22Rv1 (cell line): Measurements from ENCODE around the gene THAP8.
A peak's percentile ranks its signal among the peaks of the same experiment; 100 is the strongest.

Experiments
- H3K27ac ChIP-seq: fragments of 450-650 bp; 2 replicates; pipeline ENCODE4 v1.5.1; 2017
- ZFX ChIP-seq: fragments of 450-650 bp; IDR thresholded peaks from 2 replicates; pipeline ENCODE4 v1.6.1; 2017; ENCODE audit warnings: antibody characterized with exemption, borderline replicate concordance
- TF ChIP-seq, protein P1 (sequence below): fragments of 450-650 bp; IDR thresholded peaks from 2 replicates; pipeline ENCODE4 v1.5.1; 2017; ENCODE audit warnings: mild to moderate bottlenecking

The THAP8 gene

DNA sequence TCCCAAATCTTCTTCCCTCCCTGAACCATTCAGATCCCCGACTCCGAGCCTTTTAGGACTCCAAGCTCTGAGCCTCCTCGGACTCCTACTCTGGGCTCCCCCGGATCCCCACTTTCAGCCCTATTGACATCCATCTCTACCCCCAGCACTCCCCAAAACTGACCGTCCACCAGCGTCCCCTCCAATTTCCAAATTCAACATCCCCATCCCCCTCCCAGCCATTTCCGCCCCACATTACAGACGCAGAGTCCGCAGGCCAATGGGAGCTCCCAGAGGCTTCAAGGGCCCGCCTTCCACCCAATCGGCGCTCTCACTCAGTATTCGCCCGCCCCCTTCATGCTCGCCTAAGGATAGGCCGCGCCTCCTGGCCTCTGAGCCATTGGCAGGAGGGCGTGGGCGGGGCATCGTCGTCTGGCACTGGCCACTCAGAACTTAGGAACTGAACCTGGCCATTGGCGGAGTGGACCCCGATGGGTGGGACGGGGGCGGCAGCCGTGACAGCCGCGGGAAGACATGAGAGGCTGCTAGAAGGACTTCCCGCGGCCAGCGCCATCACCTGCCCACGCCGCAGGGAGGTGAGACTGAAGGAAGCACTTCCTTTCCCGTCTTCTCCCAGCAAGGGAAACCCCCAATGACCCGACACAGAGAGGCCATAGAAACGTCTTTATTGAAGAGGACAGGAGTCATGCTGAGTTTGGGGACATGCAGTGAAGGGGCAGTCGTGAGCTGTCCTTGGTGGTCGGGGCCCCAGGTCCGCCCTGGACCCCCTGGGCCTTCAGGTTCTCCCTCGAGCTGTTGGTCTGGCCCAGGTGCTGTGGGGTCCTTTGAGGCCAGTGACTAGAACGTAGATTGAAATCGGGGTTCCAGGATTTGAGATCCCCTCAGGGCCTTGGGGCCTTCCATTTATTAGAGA, 39.8 kb downstream of the THAP8 start, which contains the start of gene ALKBH6:
Gene ALKBH6, minus strand, starts transcription at position 202 of the 913 bp plus-strand sequence. CDS start 816 bp downstream, outside the sequence.
- no peak for TF ChIP-seq ZFX
- TF ChIP-seq, protein P1, sequence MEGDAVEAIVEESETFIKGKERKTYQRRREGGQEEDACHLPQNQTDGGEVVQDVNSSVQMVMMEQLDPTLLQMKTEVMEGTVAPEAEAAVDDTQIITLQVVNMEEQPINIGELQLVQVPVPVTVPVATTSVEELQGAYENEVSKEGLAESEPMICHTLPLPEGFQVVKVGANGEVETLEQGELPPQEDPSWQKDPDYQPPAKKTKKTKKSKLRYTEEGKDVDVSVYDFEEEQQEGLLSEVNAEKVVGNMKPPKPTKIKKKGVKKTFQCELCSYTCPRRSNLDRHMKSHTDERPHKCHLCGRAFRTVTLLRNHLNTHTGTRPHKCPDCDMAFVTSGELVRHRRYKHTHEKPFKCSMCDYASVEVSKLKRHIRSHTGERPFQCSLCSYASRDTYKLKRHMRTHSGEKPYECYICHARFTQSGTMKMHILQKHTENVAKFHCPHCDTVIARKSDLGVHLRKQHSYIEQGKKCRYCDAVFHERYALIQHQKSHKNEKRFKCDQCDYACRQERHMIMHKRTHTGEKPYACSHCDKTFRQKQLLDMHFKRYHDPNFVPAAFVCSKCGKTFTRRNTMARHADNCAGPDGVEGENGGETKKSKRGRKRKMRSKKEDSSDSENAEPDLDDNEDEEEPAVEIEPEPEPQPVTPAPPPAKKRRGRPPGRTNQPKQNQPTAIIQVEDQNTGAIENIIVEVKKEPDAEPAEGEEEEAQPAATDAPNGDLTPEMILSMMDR: peak; percentile 15; the same call in 1 of the 2 replicates
- peak within 1 kb of the TSS; percentile 67 for H3K27ac ChIP-seq

DNA sequence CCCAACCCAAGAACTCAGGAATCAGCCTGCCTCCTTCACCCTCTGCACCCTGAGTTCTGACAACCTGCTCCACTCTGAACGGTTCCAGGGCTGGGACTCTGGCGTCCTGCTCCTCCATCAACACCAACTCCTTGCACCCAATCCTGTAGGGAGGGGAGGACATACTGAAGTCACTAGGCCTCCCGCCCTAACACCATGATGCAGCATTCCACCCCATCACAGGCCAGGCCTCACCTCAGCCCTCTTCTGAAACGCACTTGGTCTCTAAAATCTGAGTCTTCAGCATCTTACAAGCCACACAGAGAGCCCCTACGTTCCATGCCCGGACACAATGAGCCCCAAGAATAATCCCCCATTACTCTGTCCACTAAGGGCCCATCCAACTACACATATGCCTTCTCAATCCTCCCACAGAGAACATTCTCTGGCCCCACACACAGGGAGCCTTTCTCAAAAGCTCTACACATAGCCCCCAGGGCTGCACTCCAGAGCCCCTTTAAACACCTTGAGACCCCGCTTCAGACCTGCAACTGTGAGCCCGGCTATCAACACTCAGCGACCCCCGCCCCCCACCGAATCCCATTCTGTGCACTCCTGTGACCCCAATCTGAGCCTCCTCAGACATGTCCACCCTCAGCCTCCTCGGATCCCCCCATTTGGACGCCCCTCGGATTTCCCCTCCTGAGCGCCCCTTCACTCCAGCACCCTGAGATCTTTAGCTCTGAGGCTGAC, 40.6 kb downstream of the THAP8 start:
- TF ChIP-seq, protein P1: no peak
- TF ChIP-seq ZFX: no peak
- H3K27ac ChIP-seq: peak overlapping the region; percentile 67

GRCh38 chr19:36010402-36010801, 43.7 kb downstream of the THAP8 start:
- H3K27ac ChIP-seq: peak overlapping the region; percentile 67; the same call in 1 of the 2 replicates
- no peak for TF ChIP-seq ZFX
- TF ChIP-seq, protein P1: no peak

- TF ChIP-seq ZFX: no peak
- TF ChIP-seq, protein P1: no peak
Measured at GRCh38 chr19:36009633-36010379, 44.3 kb downstream of the THAP8 start.

GRCh38 chr19:36009220-36009619, 44.9 kb downstream of the THAP8 start:
- H3K27ac ChIP-seq: peak overlapping the region; percentile 93
- TF ChIP-seq ZFX: no peak
- TF ChIP-seq, protein P1: no peak

More at GRCh38 chr19:36009633-36010379, 44.3 kb downstream of the THAP8 start:
- H3K27ac ChIP-seq: peak overlapping the region; percentile 93

- H3K27ac ChIP-seq: peak within 1 kb of the TSS; percentile 93
- no peak for TF ChIP-seq ZFX
- TF ChIP-seq, protein P1: no peak
Measured at GRCh38 chr19:36008336-36008978, 45.6 kb downstream of the THAP8 start, which contains the start of gene SYNE4. TSS of gene SYNE4 (minus strand) at chr19:36008813. CDS start at chr19:36008681, 132 bp downstream.
